Measurements from ENCODE around the gene DTNBP1.
A peak's percentile ranks its signal among the peaks of the same experiment; 100 is the strongest.

Gene DTNBP1

DNA sequence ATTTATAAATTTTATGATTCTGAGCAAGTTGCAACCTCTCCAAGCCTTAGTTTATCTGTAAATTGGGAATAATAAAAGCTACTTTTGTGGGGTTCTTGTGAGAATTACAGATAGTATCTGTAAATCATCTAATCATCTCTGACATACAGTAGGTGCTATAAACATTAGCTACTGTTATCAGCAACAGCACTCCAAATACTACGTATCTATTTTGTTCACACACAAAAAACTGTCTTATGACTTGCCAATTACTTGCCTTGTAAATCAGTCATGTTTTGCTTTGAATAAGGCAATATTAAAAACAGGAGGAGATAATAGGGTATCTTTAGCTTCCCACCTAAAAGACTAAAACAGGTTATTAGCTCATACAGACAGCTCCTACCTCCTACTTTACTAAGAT is 36.7 kb downstream of the DTNBP1 start:
- H3K9me3 Mint-ChIP-seq, result no peaks in the 10 kb centered on the region
- no peaks in the 10 kb centered on the region for H3K27me3 Mint-ChIP-seq
- H3K4me1 Mint-ChIP-seq, result peaks cover 10% of the 10 kb centered on the region
- DNase-seq (ENCODE audit: low spot score in 2 of 2), result no peak
- H3K36me3 Mint-ChIP-seq, result peaks cover 4% of the 10 kb centered on the region
- H3K27ac Mint-ChIP-seq, result peak overlapping the region; percentile 85
- no peak for ATAC-seq (ENCODE audit: low read depth)
- H3K4me3 Mint-ChIP-seq, result no peak overlapping the region

DNA sequence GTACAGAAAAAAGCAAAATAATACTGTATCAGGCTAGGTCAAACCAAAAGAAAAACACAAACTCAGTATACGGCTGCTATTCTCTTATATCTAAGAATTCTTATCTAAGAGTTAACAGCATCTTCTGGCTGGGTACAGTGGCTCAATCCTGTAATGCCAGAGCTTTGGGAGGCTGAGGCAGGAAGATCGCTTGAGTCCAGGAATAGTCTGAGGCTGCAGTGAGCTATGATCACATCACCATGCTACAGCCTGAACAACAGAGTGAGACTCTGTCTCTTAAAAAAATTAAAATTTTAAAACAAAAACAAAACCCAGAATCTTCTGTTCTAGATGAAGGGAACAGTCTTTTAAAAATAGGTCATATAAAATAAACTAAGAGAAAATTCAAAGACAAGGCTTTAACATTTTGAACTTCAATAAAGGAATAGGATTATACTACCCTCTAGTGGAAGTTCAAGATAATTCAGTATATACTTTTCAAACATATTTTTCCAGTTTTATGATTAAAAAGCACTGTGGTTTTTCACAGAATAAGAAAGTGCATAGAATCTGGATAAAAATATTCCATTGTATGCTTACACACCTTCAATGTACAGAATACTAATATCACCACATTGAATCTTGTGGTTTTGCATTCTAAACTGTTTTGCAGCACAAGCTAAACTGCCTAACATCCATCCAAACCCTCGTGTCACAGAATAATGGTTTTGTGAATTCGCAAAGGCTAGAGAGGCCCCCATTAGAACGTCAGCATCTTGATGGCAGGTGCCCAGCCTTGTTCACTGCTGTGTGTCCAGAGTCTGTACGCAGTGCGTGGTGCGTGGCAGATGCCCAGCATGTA is 39.3 kb downstream of the DTNBP1 start:
- Mint-ChIP-seq H3K36me3 (peaks cover 8% of the 10 kb centered on the region), H3K27ac (peak overlapping the region; percentile 63), H3K27me3 (no peaks in the 10 kb centered on the region), H3K4me3 (no peak overlapping the region), H3K9me3 (no peaks in the 10 kb centered on the region), H3K4me1 (peaks cover 10% of the 10 kb centered on the region)
- ATAC-seq (ENCODE audit: low read depth) (no peak), DNase-seq (ENCODE audit: low spot score in 2 of 2) (no peak)

DNA sequence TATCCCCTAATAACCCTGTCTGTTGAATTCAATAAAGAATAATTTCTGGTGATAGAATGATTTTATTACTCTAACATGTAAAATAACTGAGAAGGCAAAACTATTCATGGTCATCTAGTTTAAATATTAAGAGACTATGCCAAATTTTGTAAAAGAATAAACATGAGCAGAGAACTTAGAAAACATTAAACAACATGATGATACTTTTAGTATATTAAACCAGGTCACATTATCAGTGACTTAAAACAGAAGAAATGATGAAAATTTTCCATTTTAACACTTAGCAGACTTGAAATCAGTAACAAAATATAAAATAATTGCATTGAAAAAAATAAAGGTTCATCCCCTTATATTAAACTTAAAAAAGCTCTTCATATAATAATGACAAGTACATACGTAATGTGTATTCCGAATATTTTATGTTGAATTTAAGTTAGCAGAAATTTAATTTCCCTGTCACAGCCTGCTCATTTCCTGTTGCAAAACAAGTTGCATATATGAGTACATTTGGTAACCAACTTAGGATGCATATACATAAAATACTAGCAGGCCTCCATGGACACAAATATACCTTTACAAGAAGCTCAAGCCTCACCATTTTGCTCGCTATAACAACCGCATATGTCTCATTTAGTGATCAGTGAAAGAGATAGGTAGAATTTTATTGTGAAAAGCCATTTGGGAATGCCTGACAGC is 40.6 kb downstream of the DTNBP1 start:
- DNase-seq (ENCODE audit: low spot score in 2 of 2) (no peak), ATAC-seq (ENCODE audit: low read depth) (no peak)
- H3K4me1 Mint-ChIP-seq, result peaks cover 16% of the 10 kb centered on the region
- no peaks in the 10 kb centered on the region for H3K27me3 Mint-ChIP-seq
- peaks cover 6% of the 10 kb centered on the region for H3K36me3 Mint-ChIP-seq
- H3K4me3 Mint-ChIP-seq, result no peak overlapping the region
- no peaks in the 10 kb centered on the region for H3K9me3 Mint-ChIP-seq
- H3K27ac Mint-ChIP-seq, result peak overlapping the region; percentile 82

DNA sequence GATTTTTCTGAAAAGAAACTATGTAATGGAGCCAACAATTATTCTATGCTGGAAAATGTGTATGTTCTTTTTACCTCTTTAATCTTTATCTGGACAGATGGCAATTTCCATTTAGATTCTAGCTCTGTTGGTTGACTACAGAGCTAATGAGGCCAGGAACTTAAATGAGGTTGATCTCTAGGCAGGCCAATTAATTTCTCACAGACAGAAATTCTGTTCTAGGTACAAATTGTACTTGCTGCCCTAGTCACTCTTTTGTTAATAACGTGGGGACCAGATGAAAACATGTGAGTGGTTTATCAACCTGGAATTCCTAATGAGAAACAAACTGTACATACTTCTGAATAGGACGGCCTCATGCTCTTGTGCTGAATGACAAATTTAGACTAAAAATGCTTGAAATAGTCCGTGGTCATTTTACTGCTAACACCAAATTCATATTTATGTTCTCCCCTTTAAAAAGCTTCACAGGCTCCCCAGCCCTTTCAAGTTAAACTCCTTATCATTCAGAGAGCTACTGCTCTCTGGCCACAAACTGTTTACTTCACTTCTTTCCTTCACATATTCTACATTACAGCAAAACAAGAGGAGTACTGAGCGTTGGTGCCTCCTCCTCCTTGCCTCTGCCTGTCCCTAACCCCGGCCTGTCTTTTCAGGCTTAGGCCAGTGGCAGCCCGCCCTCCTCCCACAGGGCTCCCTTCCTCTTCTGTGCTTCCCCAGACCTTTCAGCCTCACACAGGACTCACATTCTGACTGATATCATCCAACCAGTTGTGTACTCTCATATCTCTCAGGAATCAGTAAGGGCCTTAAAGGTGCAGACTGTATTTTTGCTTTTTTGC is 41.4 kb downstream of the DTNBP1 start:
- H3K27ac Mint-ChIP-seq, result peak overlapping the region; percentile 82
- ATAC-seq (ENCODE audit: low read depth) (peak; percentile 75), DNase-seq (ENCODE audit: low spot score in 2 of 2) (no peak)
- H3K27me3 Mint-ChIP-seq, result no peaks in the 10 kb centered on the region
- peaks cover 6% of the 10 kb centered on the region for H3K36me3 Mint-ChIP-seq
- no peak overlapping the region for H3K4me3 Mint-ChIP-seq
- peaks cover 21% of the 10 kb centered on the region for H3K4me1 Mint-ChIP-seq
- no peaks in the 10 kb centered on the region for H3K9me3 Mint-ChIP-seq

DNA sequence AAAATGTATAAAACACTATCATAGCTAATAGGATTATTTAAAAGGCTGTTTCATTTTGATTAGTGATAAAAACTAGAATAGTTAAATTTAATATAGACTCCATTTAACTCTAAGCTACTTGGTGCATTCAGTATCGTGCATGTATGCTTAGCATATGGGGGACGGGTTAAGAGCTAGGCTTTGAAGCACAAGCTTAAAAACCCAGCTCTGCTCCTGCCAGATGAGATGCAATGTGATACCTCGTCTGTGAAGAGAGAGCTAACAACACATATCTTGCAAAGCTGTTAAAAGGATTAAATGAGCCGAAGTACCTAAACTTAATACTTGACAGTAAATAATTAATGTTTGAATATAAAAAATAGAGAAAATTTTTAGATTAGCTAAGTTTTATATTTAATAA is 42.2 kb downstream of the DTNBP1 start:
- H3K27ac Mint-ChIP-seq, result no peak overlapping the region
- H3K27me3 Mint-ChIP-seq, result no peaks in the 10 kb centered on the region
- peaks cover 28% of the 10 kb centered on the region for H3K4me1 Mint-ChIP-seq
- DNase-seq (ENCODE audit: low spot score in 2 of 2) (no peak), ATAC-seq (ENCODE audit: low read depth) (no peak)
- H3K36me3 Mint-ChIP-seq, result peaks cover 7% of the 10 kb centered on the region
- H3K4me3 Mint-ChIP-seq, result no peak overlapping the region
- no peaks in the 10 kb centered on the region for H3K9me3 Mint-ChIP-seq

DNA sequence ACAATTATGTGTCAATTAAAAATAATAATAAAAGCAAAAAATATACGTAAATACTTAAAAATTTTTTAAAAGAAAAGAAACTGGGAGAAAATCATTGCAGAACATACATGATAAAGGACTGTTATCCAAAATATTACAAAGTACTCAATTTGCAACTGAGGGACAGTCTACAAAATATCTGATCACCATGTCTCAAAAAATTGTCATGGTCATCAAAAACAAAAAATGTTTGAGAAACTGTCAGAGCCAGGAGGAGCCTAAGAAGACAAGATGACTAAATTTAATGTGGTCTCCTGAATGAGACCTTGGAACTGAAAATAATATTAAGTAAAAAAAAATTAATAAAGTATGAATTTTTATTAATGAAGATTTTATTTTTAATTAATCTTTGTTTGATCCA is 43.5 kb downstream of the DTNBP1 start:
- Mint-ChIP-seq H3K4me1 (peaks cover 29% of the 10 kb centered on the region), H3K27ac (no peak overlapping the region), H3K4me3 (no peak overlapping the region), H3K27me3 (no peaks in the 10 kb centered on the region), H3K36me3 (peaks cover 7% of the 10 kb centered on the region), H3K9me3 (no peaks in the 10 kb centered on the region)
- ATAC-seq (ENCODE audit: low read depth), result no peak
- no peak for DNase-seq (ENCODE audit: low spot score in 2 of 2)

DNA sequence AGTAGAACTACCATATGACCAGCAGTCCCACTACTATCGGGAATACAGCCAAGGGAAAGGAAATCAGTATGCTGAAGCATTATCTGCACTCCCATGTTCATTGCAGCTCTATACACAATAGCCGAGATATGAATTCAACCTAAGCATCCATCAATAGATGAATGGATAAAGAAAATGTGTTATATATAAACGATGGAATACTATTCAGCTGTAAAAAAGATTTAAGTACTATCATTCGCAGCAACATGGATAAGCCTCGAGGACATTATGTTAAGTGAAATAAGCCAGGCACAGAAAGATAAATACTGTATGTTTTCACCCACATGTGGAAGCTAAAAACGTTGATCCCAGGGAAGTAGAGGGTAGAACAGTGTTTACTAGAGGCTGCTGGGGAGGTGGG is 44.1 kb downstream of the DTNBP1 start:
- peaks cover 13% of the 10 kb centered on the region for H3K36me3 Mint-ChIP-seq
- H3K4me3 Mint-ChIP-seq, result no peak overlapping the region
- DNase-seq (ENCODE audit: low spot score in 2 of 2) (no peak), ATAC-seq (ENCODE audit: low read depth) (no peak)
- no peaks in the 10 kb centered on the region for H3K27me3 Mint-ChIP-seq
- no peaks in the 10 kb centered on the region for H3K9me3 Mint-ChIP-seq
- H3K27ac Mint-ChIP-seq, result peak overlapping the region; percentile 60
- peaks cover 36% of the 10 kb centered on the region for H3K4me1 Mint-ChIP-seq

DNA sequence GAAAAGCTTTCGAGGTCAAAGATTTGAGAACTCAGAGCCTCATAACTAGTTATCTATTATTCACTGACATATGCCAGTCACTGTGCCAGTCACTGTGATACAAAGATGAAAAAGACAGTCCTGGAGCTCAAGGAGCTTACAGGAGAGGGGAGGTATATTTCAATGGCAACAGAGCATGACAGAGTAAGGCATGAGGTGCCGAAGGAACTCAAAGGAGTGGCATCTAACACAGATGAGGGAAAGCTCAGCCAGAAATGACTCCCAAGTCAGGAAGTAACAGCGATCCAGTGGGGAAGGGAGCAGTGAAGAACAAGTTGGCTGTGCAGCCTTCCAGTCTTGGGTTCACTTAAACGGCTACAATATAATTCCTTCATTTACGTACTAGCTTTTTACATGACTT is 46.6 kb downstream of the DTNBP1 start:
- Mint-ChIP-seq H3K27me3 (no peaks in the 10 kb centered on the region), H3K4me3 (no peak overlapping the region), H3K4me1 (peaks cover 37% of the 10 kb centered on the region), H3K36me3 (peaks cover 22% of the 10 kb centered on the region), H3K27ac (peak overlapping the region; percentile 49), H3K9me3 (no peaks in the 10 kb centered on the region)
- no peak for DNase-seq (ENCODE audit: low spot score in 2 of 2)
- no peak for ATAC-seq (ENCODE audit: low read depth)

DNA sequence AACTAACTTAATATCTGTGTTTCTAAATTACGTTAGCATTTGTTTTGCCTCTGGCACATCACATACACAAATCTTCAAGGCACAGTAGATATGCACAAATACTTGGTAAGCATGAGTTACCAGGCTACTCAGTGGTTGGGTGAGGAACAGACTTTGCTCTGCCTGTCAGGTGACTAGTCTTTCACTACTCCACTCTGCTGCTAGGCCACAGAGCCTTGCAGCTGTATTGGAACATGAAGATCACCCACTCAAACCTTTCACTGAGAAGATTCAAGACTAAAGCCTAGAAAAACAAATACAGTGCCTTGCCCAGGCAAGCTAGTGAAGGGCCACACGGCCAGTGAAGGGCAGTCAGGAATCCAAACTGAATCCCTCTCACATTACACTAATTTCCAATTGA is 47.0 kb downstream of the DTNBP1 start:
- H3K36me3 Mint-ChIP-seq, result peaks cover 22% of the 10 kb centered on the region
- DNase-seq (ENCODE audit: low spot score in 2 of 2), result no peak

DNA sequence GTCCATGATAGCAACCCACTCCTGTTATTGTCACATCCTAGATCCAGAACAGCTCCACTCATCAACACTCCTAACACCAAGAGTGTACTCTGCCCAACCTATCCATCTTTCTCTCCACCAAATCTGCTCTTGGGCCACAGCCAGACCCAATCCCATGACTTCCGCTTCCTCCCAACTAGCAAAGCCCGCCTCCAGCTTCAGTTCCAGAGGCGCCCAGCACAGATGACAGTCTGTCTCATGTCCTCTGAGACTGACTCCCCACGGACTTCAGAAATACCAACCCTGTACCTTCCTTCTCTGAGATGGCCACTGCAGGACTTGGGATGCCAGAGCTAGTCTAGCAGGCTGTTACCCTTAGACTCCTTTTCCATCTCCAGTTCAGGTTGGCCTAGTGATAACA is 48.6 kb downstream of the DTNBP1 start:
- Mint-ChIP-seq H3K27ac (peak overlapping the region; percentile 84), H3K4me3 (no peak overlapping the region), H3K27me3 (no peaks in the 10 kb centered on the region), H3K9me3 (no peaks in the 10 kb centered on the region), H3K36me3 (peaks cover 25% of the 10 kb centered on the region), H3K4me1 (peaks cover 37% of the 10 kb centered on the region)
- no peak for DNase-seq (ENCODE audit: low spot score in 2 of 2)
- no peak for ATAC-seq (ENCODE audit: low read depth)

More for the DNA sequence above, 47.0 kb downstream of the DTNBP1 start:
- peak; percentile 40 for ATAC-seq (ENCODE audit: low read depth)
- peaks cover 37% of the 10 kb centered on the region for H3K4me1 Mint-ChIP-seq
- peak overlapping the region; percentile 49 for H3K27ac Mint-ChIP-seq
- no peak overlapping the region for H3K4me3 Mint-ChIP-seq
- no peaks in the 10 kb centered on the region for H3K27me3 Mint-ChIP-seq
- no peaks in the 10 kb centered on the region for H3K9me3 Mint-ChIP-seq

DNA sequence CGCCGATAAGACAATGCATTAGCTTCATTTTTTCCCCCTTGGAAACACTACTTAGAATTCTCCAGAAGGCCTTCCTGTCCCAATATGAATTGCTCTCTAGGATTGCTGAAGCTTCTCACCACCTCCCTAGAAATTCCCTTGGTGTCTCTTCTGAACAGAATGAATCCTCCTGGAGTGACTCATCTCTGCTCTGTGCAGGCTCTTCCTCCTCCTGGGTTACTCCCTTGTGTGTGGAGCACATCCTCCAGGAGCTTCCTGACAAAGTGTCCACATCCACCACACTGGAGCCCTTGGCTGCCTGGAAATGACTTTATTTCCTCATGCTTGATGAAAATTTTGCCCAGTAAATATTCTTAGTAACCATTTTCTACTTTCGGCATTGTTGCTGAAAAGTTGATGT is 54.4 kb downstream of the DTNBP1 start:
- no peaks in the 10 kb centered on the region for H3K9me3 Mint-ChIP-seq
- H3K4me1 Mint-ChIP-seq, result peaks cover 8% of the 10 kb centered on the region
- H3K36me3 Mint-ChIP-seq, result peaks cover 31% of the 10 kb centered on the region
- H3K27ac Mint-ChIP-seq, result no peak overlapping the region
- ATAC-seq (ENCODE audit: low read depth), result no peak
- no peak for DNase-seq (ENCODE audit: low spot score in 2 of 2)
- no peaks in the 10 kb centered on the region for H3K27me3 Mint-ChIP-seq
- H3K4me3 Mint-ChIP-seq, result no peak overlapping the region

DNA sequence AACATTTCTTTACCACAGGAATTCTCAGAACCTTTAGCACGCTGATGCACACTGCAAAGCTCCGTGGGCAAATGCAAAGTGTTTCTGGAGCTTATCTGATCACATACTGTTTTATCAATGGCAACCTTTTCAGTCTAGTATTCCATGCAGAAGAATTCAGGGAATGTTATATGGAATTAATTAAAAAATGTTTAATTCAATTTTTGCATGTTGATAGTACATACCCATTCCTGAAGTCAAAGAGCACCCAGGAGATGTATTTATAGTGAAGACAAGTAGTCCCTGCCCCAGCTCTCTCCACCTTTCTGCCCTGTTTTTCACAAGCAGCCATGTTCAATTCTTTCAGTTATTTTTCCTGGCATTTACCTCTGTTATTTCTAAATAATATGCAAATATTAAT is 55.2 kb downstream of the DTNBP1 start:
- Mint-ChIP-seq H3K27me3 (no peaks in the 10 kb centered on the region), H3K4me1 (peaks cover 4% of the 10 kb centered on the region), H3K27ac (no peak overlapping the region), H3K36me3 (peaks cover 29% of the 10 kb centered on the region), H3K9me3 (no peaks in the 10 kb centered on the region), H3K4me3 (no peak overlapping the region)
- ATAC-seq (ENCODE audit: low read depth), result no peak
- DNase-seq (ENCODE audit: low spot score in 2 of 2), result no peak

DNA sequence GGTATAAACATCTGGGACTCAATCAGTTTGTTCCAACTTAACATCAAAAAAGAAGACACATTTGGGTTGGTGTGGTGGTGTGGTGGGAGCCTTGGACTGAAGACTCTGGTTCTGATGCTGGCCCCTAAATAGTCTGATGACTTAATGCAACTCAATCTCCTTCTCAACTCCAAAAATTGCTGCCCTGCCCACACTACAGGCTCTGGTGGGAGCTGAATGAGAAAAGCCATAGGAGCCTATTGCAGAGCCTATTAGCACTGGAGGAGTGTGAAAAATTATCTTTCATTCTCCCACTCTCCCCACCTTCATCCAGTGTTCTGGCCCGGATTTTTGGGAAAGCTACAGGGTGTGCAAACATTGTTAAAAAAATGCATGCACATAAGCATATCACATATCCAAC is 56.5 kb downstream of the DTNBP1 start:
- Mint-ChIP-seq H3K27ac (no peak overlapping the region), H3K9me3 (no peaks in the 10 kb centered on the region), H3K36me3 (peaks cover 24% of the 10 kb centered on the region), H3K4me3 (no peak overlapping the region), H3K27me3 (no peaks in the 10 kb centered on the region), H3K4me1 (peaks cover 3% of the 10 kb centered on the region)
- ATAC-seq (ENCODE audit: low read depth) (no peak), DNase-seq (ENCODE audit: low spot score in 2 of 2) (no peak)

DNA sequence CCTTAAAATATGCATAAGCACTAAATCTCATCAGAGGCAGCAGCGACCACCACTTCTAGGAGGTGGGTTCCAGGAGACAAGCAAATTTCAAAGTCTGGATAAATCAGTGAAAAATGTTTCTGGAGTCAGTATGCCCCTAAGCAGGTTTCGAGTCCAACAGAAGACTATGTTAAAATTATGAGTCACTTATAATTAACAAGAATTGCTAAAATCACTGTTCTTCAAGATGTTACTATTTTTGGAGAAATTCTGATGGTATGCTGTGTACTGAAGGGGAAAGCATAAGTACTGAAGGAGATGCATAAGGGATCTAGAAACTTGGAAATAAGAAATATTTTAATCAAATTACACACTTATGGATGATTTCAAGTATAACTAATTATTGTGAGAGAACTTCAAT is 58.0 kb downstream of the DTNBP1 start:
- Mint-ChIP-seq H3K4me3 (no peak overlapping the region), H3K27ac (no peak overlapping the region), H3K36me3 (peaks cover 31% of the 10 kb centered on the region), H3K27me3 (no peaks in the 10 kb centered on the region), H3K4me1 (peaks cover 10% of the 10 kb centered on the region), H3K9me3 (no peaks in the 10 kb centered on the region)
- DNase-seq (ENCODE audit: low spot score in 2 of 2), result no peak
- ATAC-seq (ENCODE audit: low read depth), result no peak

All from memory B cell (primary cell).